Measurements from ENCODE around the gene LAMC2. TPM values are rescaled to one million over a fixed set of nuclear protein-coding genes. Genes with fewer than 3 reads are reported as not detected.
A peak's percentile ranks its signal among the peaks of the same experiment; 100 is the strongest.
"Not testable (repeated sequence)": the region's sequence is repeated elsewhere in the genome, so short reads cannot be mapped to it uniquely, and the experiment has no call there.

LAMC2 gene
- total RNA-seq, 1 donor from 2014 or later = 1.2 TPM

- peak overlapping the region; percentile 57 for H3K27ac ChIP-seq (replicated peaks)
- intact Hi-C loops (cut with micrococcal nuclease) = no loop called here
Measured at GRCh38 chr1:183149273-183149672, 36.8 kb upstream of the LAMC2 start.

DNA sequence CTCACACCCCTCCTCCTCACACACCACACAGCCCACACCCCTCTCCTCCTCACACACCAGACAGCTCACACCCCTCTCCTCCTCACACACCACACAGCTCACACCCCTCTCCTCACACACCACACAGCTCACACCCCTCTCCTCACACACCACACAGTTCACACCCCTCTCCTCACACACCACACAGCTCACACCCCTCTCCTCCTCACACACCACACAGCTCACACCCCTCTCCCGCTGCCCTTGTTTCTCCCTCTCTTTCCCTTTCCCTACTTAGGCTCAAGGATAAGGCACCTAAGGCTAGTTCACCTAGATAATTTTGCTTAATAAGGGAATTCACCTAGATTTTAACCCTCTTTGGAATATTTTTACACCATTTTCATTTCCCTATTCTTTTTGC is 36.0 kb upstream of the LAMC2 start:
- H3K9me3 ChIP-seq (replicated peaks); H3K36me3 ChIP-seq; intact Hi-C loops (cut with micrococcal nuclease); DNase-seq; H3K27ac ChIP-seq (replicated peaks); H3K4me3 ChIP-seq; H3K27me3 ChIP-seq (ENCODE audit: low read depth): not testable (repeated sequence)
- peaks cover 19% of the 10 kb centered on the region for H3K4me1 ChIP-seq

More at GRCh38 chr1:183149273-183149672, 36.8 kb upstream of the LAMC2 start:
- H3K4me1 ChIP-seq = peaks cover 19% of the 10 kb centered on the region
- TF ChIP-seq CTCF (IDR thresholded peaks at IDR 0.05; ENCODE audit: borderline replicate concordance) = no peak
- no peak for DNase-seq
- H3K4me3 ChIP-seq = no peak overlapping the region
- H3K9me3 ChIP-seq (replicated peaks) = no peaks in the 10 kb centered on the region
- no peaks in the 10 kb centered on the region for H3K36me3 ChIP-seq
- H3K27me3 ChIP-seq (ENCODE audit: low read depth) = no peaks in the 10 kb centered on the region

GRCh38 chr1:183150445-183150844 is 35.6 kb upstream of the LAMC2 start:
- peaks cover 19% of the 10 kb centered on the region for H3K4me1 ChIP-seq
- DNase-seq = no peak
- no peaks in the 10 kb centered on the region for H3K36me3 ChIP-seq
- intact Hi-C loops (cut with micrococcal nuclease) = no loop called here
- no peaks in the 10 kb centered on the region for H3K27me3 ChIP-seq (ENCODE audit: low read depth)
- no peak for TF ChIP-seq CTCF (IDR thresholded peaks at IDR 0.05; ENCODE audit: borderline replicate concordance)
- H3K27ac ChIP-seq (replicated peaks) = no peak overlapping the region
- H3K9me3 ChIP-seq (replicated peaks) = no peaks in the 10 kb centered on the region
- H3K4me3 ChIP-seq = no peak overlapping the region

DNA sequence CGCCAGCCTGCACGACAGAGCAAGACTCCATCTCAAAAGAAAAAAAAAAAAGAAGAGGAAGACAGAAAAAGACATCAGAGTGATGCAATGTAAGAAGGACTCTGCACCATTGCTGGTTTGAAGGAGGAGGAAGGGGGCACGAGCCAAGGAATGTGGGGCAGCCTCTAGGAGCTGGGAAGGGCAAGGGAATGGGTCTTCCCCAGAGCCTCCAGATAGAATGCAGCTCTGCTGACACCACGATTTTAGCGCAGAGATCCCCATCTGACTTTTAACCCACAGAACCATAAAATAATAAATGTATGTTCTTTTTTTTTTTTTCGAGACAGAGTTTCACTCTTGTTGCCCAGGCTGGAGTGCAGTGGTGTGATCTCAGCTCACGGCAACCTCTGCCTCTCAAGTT is 33.9 kb upstream of the LAMC2 start:
- Histone ChIP-seq H3K27me3 (ENCODE audit: low read depth) (no peaks in the 10 kb centered on the region), H3K9me3 (replicated peaks) (no peaks in the 10 kb centered on the region), H3K4me3 (no peak overlapping the region), H3K27ac (replicated peaks) (no peak overlapping the region), H3K36me3 (no peaks in the 10 kb centered on the region), H3K4me1 (peaks cover 19% of the 10 kb centered on the region)
- no peak for TF ChIP-seq CTCF (IDR thresholded peaks at IDR 0.05; ENCODE audit: borderline replicate concordance)
- DNase-seq = no peak
- intact Hi-C loops (cut with micrococcal nuclease) = no loop called here

- no peaks in the 10 kb centered on the region for H3K9me3 ChIP-seq (replicated peaks)
- intact Hi-C loops (cut with micrococcal nuclease) = no loop called here
Measured at GRCh38 chr1:183155939-183156338, 30.1 kb upstream of the LAMC2 start.

GRCh38 chr1:183159960-183160359 is 26.1 kb upstream of the LAMC2 start:
- no peak for TF ChIP-seq CTCF (IDR thresholded peaks at IDR 0.05; ENCODE audit: borderline replicate concordance)
- no peak for DNase-seq
- Histone ChIP-seq H3K9me3 (replicated peaks) (no peaks in the 10 kb centered on the region), H3K36me3 (no peaks in the 10 kb centered on the region), H3K27me3 (ENCODE audit: low read depth) (no peaks in the 10 kb centered on the region), H3K4me1 (no peaks in the 10 kb centered on the region), H3K27ac (replicated peaks) (no peak overlapping the region), H3K4me3 (no peak overlapping the region)
- intact Hi-C loops (cut with micrococcal nuclease) = no loop called here

More at GRCh38 chr1:183155939-183156338, 30.1 kb upstream of the LAMC2 start:
- no peak overlapping the region for H3K27ac ChIP-seq (replicated peaks)
- no peak for DNase-seq
- H3K27me3 ChIP-seq (ENCODE audit: low read depth) = no peaks in the 10 kb centered on the region
- no peak overlapping the region for H3K4me3 ChIP-seq
- TF ChIP-seq CTCF (IDR thresholded peaks at IDR 0.05; ENCODE audit: borderline replicate concordance) = no peak
- H3K4me1 ChIP-seq = no peaks in the 10 kb centered on the region
- H3K36me3 ChIP-seq = no peaks in the 10 kb centered on the region
